Panc1 (cell line): Measurements from ENCODE around the gene PTPRJ. TPM values are rescaled to one million over a fixed set of nuclear protein-coding genes. Genes with fewer than 3 reads are reported as not detected.
A peak's percentile ranks its signal among the peaks of the same experiment; 100 is the strongest.

Source experiments
- ATAC-seq: fragments of 200-7000 bp; cut with Tn5 transposase; 2 replicates; pipeline ENCODE4 v1.9.1; 2020; ENCODE audit warnings: mild to moderate bottlenecking, moderate library complexity
- BruUV-seq: library from RNA; stranded (reverse); fragments of 400-500 nt; replicated peaks from 2 replicates; lab custom pipeline; 2021; lab: Mats Ljungman, UMichigan
- CTCF ChIA-PET: fragments of 300-600 bp; sonication (Branson Sonifier 250); formaldehyde crosslinking; loops from one replicate; lab custom pipeline; 2022; ENCODE audit warnings: antibody characterized with exemption; lab: Charles Lee
- POLR2A ChIA-PET: fragments of 300-600 bp; sonication (Branson Sonifier 250); formaldehyde crosslinking; loops from one replicate; lab custom pipeline; 2022; ENCODE audit warnings: antibody characterized with exemption; lab: Charles Lee
- DNase-seq: peaks from one replicate; pipeline ENCODE4 v3.0.0-alpha.2; 2010; ENCODE audit warnings: low read depth, low spot score
- H3K27ac ChIP-seq: 2 replicates; pipeline ENCODE4 v1.5.1; 2011; ENCODE audit warnings: mild to moderate bottlenecking, low read length, inconsistent platforms
- H3K27me3 ChIP-seq: fragments of 200-500 bp; sonication (Bioruptor generic); 2 replicates; pipeline ENCODE4 v1.6.0; 2014; ENCODE audit warnings: low read length, inconsistent platforms; ENCODE audit not compliant: control insufficient read depth, insufficient read depth
- H3K36me3 ChIP-seq: fragments of 200-500 bp; sonication (Bioruptor generic); 2 replicates; pipeline ENCODE4 v1.5.1; 2014; ENCODE audit warnings: inconsistent platforms, mild to moderate bottlenecking, low read length, moderate library complexity; ENCODE audit not compliant: control insufficient read depth, insufficient read depth
- H3K4me1 ChIP-seq: 2 replicates; pipeline ENCODE4 v1.5.1; 2011; ENCODE audit warnings: inconsistent platforms, mild to moderate bottlenecking, low read length, moderate library complexity; ENCODE audit not compliant: control insufficient read depth, insufficient read depth
- H3K4me3 ChIP-seq, 2 experiments: 2 replicates each; pipeline ENCODE4 v1.5.1; 2011 to 2012; ENCODE audit warnings: low read depth in 2 of 2, low read length in 2 of 2, mild to moderate bottlenecking in 2 of 2, inconsistent platforms in 1 of 2, moderate library complexity in 1 of 2
- H3K9me3 ChIP-seq: fragments of 200-500 bp; sonication (Bioruptor generic); 2 replicates; pipeline ENCODE4 v1.5.1; 2014; ENCODE audit warnings: low read depth, mild to moderate bottlenecking, inconsistent platforms, low read length, moderate library complexity; ENCODE audit not compliant: control insufficient read depth, insufficient read depth
- POLR2AphosphoS5 ChIP-seq: IDR thresholded peaks from 2 replicates; pipeline ENCODE4 v1.6.1; 2012; ENCODE audit warnings: mild to moderate bottlenecking, low read depth, low read length, moderate library complexity
- SIN3A ChIP-seq: IDR thresholded peaks from 2 replicates; pipeline ENCODE4 v1.6.1; 2012; ENCODE audit warnings: low read depth, mild to moderate bottlenecking, low read length, moderate library complexity, borderline replicate concordance; ENCODE audit not compliant: insufficient read depth
- TCF7L2 ChIP-seq: IDR thresholded peaks from 2 replicates; pipeline ENCODE4 v1.6.1; 2011; ENCODE audit warnings: mild to moderate bottlenecking, low read depth, low read length, inconsistent platforms
- in situ Hi-C: cut with HindIII; loops from 2 replicates; pipeline ENCODE4 v1.10.0; 2016; ENCODE audit warnings: low sequenced_read_pairs, low pct_unique_long_range_greater_than_20kb
- intact Hi-C: fragments of 100-400 bp; cut with micrococcal nuclease; formaldehyde crosslinking; loops from one replicate; pipeline ENCODE4 v1.10.0; 2022; ENCODE audit not compliant: unreplicated experiment
- total RNA-seq: library from RNA; stranded (reverse); gene quantifications from one replicate; pipeline ENCODE4 v1.2.1, GENCODE V29; 2021; ENCODE audit not compliant: unreplicated experiment
- TF ChIP-seq, protein P1 (sequence below), 2 experiments: IDR thresholded peaks; 2 replicates each; pipeline ENCODE4 v1.6.1; 2011 to 2012; ENCODE audit warnings: low read depth in 2 of 2, control low read depth in 1 of 2, low read length in 1 of 2, mild to moderate bottlenecking in 1 of 2, moderate library complexity in 1 of 2; ENCODE audit not compliant: insufficient read depth in 1 of 2
- TF ChIP-seq, protein P2 (sequence below): fragments of 450-650 bp; IDR thresholded peaks from 2 replicates; pipeline ENCODE4 v1.5.1; 2017; ENCODE audit warnings: mild to moderate bottlenecking

The PTPRJ gene
- total RNA-seq, 1 experiment from 2014 or later: 73.6 TPM

DNA sequence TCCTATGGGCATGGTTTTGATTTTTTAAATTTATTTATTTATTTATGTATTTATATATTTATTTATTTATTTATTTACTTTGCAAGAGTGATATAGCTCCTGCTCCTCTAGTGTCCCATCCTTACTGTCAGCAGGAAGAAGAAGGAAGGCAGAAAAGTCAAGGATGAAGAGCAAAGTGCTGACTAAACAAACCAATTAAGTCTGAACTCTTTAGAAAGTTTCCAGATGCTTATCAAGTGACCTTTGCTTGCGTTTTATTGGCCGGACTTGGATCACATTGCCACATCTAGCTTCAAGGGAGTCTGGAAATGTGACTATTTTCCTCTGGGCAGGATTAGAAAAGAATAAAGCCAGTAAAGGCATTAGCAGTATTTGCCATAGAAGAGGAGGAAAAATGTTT lies 227.5 kb downstream of the PTPRJ start:
- in situ Hi-C loops (no loop called here), intact Hi-C loops (no loop called here)
- ATAC-seq (no peak), DNase-seq (no peak)
- Histone ChIP-seq H3K9me3 (no peaks in the 10 kb centered on the region), H3K4me3 (no peak overlapping the region), H3K4me1 (no peaks in the 10 kb centered on the region), H3K36me3 (no peaks in the 10 kb centered on the region), H3K27me3 (no peaks in the 10 kb centered on the region), H3K27ac (no peak overlapping the region)
- ChIA-PET CTCF (interaction anchor here (0.7 kb wide), 1 partner anchor 10 kb away, joined by 3 read pairs; no protein-coding TSS in a partner anchor), POLR2A (no interaction called here)
- BruUV-seq: no TSS peak
- no peak for TF ChIP-seq POLR2AphosphoS5
- TF ChIP-seq, protein P1, sequence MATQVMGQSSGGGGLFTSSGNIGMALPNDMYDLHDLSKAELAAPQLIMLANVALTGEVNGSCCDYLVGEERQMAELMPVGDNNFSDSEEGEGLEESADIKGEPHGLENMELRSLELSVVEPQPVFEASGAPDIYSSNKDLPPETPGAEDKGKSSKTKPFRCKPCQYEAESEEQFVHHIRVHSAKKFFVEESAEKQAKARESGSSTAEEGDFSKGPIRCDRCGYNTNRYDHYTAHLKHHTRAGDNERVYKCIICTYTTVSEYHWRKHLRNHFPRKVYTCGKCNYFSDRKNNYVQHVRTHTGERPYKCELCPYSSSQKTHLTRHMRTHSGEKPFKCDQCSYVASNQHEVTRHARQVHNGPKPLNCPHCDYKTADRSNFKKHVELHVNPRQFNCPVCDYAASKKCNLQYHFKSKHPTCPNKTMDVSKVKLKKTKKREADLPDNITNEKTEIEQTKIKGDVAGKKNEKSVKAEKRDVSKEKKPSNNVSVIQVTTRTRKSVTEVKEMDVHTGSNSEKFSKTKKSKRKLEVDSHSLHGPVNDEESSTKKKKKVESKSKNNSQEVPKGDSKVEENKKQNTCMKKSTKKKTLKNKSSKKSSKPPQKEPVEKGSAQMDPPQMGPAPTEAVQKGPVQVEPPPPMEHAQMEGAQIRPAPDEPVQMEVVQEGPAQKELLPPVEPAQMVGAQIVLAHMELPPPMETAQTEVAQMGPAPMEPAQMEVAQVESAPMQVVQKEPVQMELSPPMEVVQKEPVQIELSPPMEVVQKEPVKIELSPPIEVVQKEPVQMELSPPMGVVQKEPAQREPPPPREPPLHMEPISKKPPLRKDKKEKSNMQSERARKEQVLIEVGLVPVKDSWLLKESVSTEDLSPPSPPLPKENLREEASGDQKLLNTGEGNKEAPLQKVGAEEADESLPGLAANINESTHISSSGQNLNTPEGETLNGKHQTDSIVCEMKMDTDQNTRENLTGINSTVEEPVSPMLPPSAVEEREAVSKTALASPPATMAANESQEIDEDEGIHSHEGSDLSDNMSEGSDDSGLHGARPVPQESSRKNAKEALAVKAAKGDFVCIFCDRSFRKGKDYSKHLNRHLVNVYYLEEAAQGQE (IDR thresholded peaks at IDR 0.05; ENCODE audit: insufficient read depth in 1 of 2, low read depth in 2 of 2, low read length in 1 of 2): no peak
- no peak for TF ChIP-seq TCF7L2
- TF ChIP-seq, protein P2, sequence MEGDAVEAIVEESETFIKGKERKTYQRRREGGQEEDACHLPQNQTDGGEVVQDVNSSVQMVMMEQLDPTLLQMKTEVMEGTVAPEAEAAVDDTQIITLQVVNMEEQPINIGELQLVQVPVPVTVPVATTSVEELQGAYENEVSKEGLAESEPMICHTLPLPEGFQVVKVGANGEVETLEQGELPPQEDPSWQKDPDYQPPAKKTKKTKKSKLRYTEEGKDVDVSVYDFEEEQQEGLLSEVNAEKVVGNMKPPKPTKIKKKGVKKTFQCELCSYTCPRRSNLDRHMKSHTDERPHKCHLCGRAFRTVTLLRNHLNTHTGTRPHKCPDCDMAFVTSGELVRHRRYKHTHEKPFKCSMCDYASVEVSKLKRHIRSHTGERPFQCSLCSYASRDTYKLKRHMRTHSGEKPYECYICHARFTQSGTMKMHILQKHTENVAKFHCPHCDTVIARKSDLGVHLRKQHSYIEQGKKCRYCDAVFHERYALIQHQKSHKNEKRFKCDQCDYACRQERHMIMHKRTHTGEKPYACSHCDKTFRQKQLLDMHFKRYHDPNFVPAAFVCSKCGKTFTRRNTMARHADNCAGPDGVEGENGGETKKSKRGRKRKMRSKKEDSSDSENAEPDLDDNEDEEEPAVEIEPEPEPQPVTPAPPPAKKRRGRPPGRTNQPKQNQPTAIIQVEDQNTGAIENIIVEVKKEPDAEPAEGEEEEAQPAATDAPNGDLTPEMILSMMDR: no peak
- no peak for TF ChIP-seq SIN3A

DNA sequence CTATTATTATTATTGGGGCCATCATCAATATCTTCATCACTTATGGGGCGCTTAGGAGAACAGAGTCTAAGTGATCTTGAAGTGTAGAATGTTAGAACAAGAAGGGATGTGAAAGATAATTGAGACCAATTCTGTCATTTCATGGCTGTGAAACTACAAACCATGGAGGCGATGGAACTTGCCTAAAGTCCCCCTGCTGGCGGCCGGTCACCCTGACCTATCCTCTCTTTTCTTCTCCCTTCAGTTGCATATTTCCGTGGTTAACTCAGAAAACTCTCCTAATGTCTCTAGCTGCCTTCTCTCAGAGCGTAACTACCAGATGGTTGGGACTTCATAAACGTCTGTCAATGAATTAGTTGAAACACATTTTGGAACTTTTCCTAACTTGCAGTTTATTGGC lies 229.7 kb downstream of the PTPRJ start:
- no peak overlapping the region for H3K27ac ChIP-seq
- ChIA-PET POLR2A (no interaction called here), CTCF (no interaction called here)
- no peaks in the 10 kb centered on the region for H3K9me3 ChIP-seq
- no peaks in the 10 kb centered on the region for H3K4me1 ChIP-seq
- TF ChIP-seq TCF7L2: no peak
- no peak for TF ChIP-seq SIN3A
- TF ChIP-seq, protein P1 (IDR thresholded peaks at IDR 0.05; ENCODE audit: insufficient read depth in 1 of 2, low read depth in 2 of 2, low read length in 1 of 2): no peak
- TF ChIP-seq, protein P2: peak; percentile 52
- no peaks in the 10 kb centered on the region for H3K27me3 ChIP-seq
- no peak overlapping the region for H3K4me3 ChIP-seq
- H3K36me3 ChIP-seq: no peaks in the 10 kb centered on the region
- intact Hi-C loops: no loop called here
- BruUV-seq: no TSS peak
- peak; percentile 53; the same call in 1 of the 2 replicates for ATAC-seq
- no peak for DNase-seq
- in situ Hi-C loops: no loop called here
